ENCODE results near the gene PHLDA3. TPM values are rescaled to one million over a fixed set of nuclear protein-coding genes. Genes with fewer than 3 reads are reported as not detected.

The PHLDA3 gene
- total RNA-seq, 1 donor from 2014 or later, result 29.3 TPM

DNA sequence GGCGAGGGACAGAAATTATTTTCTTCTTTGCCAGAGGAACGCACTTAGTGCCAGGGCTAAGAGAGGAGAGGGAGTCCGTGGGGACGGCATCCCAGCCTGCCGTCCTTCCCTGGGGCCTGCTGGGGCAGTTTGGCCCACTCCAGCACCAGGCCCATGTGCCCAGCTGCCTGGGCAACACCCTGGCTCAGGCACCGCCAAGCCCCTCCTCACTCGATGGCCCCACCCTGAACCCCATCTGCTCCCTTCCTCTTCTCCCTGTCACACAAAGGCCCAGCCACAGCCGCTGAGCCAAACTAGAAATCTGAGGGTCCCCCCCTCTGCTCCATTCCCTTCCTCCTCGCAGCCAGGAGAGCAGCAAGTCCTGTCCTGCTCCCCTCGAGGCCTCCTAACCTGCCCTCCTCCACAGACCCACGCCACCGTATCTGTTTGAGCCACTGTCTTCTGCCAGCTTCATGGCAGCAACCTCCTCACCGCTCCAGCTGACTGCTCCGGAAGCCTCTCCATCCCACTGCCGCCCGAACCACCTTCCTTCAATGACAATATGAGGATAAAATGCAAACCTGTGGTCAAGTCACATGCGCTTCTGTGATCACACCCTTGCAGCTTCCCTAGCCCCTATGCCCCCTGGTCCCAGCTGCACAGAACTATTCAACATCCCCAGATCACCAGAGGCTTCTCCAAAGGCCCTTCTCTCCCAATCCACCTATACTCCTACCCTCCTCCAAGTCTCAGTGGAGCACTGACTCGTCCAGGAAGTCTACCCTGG lies 39.1 kb downstream of the PHLDA3 start:
- DNase-seq, result no peak

DNA sequence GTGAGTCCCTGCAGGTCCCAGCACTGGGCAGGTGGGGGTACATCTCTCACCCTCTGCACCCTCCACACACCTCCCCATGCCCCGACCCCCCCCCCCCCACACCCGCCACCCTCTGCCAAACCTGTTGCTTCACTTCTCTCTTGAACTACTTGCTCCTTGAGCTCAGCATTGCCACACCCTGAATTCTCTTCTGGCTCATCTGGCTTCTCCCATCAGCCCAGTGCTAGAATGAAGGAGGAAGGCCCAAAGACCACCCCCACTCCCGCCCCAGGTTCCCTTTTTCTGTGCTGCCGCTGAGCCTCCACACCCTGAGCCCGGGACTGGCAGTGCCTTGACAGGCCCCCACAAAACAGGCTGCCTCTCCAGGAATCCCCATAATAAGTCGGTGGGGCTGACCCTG lies 41.0 kb downstream of the PHLDA3 start:
- no peak for DNase-seq

DNA sequence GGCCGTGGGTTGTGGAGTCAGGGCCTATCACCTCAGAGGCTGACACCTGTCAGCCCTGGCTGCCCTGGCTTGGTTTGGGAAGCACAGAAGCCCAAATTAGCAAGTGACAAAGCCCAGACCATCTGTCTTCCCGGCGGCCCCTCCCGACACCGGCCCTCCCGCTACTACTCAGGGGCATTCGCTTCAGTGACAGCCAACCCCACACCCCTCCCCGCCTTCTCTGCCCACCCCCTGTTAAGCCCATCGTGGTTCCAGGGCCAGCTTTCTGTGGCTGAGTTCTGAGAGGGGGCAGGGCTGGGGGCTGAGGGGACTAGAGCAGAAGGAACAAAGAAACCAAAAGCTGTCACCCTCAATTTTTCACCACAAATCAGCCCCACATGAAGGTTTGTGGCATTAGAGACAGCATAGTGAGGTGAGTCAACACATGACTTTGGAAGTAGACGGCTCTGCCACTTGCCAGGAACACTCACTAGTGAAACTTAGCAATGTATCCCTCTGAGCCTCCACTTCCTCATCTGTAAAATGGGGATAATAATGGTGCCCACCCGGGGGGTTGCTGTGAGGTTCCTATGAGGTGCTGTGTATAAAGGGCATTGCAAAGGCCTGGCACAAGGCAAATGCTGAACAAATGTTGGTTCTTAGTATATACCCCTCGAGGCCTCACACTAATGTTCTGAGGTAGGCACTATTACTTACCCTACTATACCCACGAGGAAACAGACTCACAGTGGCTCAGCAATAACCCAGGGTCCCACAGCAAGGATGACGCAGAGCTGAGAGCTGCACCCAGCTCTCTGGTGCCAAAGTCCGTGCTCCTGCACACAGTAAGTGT lies 42.3 kb downstream of the PHLDA3 start:
- DNase-seq, result no peak

DNA sequence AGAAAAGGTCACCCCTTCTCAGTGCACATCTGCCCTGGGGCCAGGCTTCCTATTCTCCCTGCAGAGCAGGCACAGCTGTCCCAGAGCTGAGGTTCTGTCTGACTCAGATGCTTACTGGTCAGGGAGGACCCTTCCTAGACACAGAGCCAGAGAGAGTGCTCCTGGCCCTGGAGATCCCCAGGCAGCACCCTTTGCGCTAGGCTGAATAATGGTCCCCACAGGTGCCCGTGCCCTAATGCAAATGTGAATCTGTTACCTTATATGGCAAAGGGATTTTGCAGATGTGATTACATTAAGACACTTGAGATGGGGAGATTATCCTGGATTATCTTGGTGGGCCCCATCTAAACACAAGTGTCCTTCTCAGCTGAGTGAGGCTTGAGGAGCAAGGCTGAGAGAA lies 44.8 kb downstream of the PHLDA3 start:
- no peak for DNase-seq

GRCh38 chr1:201423655-201424054 lies 45.3 kb downstream of the PHLDA3 start:
- no peak for DNase-seq

- DNase-seq, result no peak
Observed at GRCh38 chr1:201422436-201423030, 46.5 kb downstream of the PHLDA3 start.

- no peak for DNase-seq
Observed at GRCh38 chr1:201422026-201422425, 47.0 kb downstream of the PHLDA3 start.

DNA sequence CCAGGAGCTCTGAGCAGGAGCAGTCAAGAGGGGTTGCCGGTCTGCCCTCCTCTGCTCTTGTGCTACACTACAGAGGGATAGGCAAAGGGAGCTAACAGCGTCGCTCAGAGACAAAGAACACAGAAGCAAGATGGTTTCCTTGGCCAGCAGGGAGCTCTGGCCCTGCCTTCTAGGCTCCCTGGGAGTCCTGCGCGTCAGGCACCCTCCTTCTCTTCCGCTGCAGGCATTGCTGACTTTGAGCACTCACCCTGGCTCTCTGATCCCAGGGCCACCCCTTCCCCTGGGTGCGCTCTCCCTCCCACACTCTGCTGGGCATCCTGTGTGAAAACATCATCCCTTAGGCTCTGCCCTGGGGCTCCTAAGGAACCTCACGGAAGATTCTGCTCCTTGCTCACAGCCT lies 47.9 kb downstream of the PHLDA3 start:
- no peak for DNase-seq

DNA sequence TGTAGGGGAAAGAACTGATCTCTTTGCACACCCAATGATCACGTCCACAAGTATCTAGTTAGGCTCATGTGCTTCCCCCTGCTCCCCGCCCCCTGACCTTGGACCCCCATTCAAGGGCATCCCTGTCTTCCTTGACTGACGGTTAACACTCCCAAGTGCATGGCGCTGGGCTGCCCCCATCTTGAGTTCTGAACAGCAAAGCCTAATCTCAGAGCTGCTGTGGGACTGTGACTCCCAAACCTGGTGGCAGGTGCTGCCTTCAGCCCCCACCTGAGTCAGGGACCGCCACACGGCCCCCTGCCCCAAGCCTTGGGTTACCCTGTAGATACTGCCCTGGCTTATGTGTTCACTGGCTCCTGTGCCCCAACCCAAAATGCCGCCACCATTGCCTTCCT lies 48.4 kb downstream of the PHLDA3 start:
- DNase-seq, result no peak

DNA sequence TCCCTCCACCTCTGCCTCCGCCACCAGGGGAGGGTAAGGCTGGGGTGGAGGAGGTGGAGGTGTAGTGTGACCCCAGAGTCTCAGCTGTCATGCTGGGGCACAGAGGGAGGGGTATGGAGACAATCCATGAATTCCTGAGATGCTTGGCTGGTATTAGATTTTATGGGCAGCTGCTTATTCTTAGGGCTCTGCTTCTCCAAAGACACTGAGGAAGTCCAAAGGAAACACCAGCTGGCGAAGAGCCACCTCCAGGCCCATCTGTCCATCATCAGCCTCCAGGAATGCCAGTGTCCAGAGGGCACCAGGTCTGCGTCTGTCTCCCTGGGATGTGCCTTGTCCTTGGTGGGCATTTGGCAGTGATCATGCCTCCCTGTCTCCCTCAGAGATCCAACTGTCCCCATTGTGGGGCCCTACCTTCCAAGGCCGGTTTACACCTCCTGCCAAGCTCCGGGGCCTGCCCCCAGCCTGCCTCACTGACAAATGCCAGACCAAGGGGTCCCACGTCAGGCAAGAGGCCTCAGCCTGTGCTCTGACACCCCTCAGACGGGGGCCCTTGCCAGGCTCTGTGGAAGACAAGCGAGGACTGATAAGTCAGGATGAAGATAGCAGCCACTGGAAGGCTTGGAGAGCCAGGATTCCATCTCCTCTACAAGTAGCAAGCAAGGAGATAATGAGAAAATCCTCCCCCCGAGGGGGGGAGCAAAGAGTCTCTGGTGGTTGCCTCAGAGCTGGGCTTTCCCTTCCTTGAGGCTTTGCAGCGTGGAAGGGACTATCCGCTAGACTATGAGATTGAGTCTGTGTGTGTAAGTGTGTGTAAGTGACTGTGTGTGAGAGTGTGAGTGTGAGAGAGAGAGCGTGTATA lies 49.0 kb downstream of the PHLDA3 start:
- no peak for DNase-seq

- no peak for DNase-seq
Observed at GRCh38 chr1:201419256-201419655, 49.7 kb downstream of the PHLDA3 start.

DNA sequence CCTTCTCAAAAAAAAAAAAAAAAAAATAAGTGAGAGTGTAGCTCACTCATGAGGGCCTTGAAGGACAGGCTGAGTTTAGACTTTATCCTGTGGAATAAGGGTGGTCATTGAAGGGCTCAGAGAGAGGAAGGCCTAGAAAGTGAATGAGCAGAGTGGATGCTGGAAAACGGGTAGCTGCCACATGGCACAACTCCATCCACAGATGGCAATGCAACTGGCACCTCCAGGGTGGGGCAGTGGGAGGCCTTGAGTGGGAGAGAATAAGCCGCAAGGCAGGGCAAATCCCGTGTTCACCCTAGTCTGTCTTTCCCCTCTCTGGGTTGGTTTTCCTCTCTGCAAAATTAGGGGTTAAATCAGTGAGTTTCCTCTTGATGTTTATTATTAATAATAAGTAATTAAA lies 50.5 kb downstream of the PHLDA3 start:
- DNase-seq, result no peak

Other genes with a start within 250 kb of the PHLDA3 start
- gene PKP1, start 185.7 kb downstream of the PHLDA3 start, total RNA-seq, result 151 TPM
- gene TNNT2, start 91.5 kb downstream of the PHLDA3 start, total RNA-seq, result 9.7 TPM
- 35.7 TPM for gene LAD1, start 69.9 kb downstream of the PHLDA3 start, total RNA-seq
- gene TNNI1, start 47.5 kb downstream of the PHLDA3 start, total RNA-seq, result 49.3 TPM
- 91.8 TPM for gene CSRP1, start 37.9 kb upstream of the PHLDA3 start, total RNA-seq
- gene NAV1, start 69.9 kb upstream of the PHLDA3 start, total RNA-seq, result 19.4 TPM

Data from skin of body (tissue), 2 donors.